B cell (primary cell): ENCODE measurements around the gene ATP8A1.

Source experiments
- CTCF ChIP-seq: fragments of 200-600 bp; IDR thresholded peaks from one replicate; pipeline ENCODE4 v1.8.0; 2022; ENCODE audit warnings: antibody characterized with exemption, mild to moderate bottlenecking
- EZH2 ChIP-seq: IDR thresholded peaks from 2 replicates; pipeline ENCODE4 v1.6.1; 2012; ENCODE audit warnings: borderline replicate concordance, low read depth, mild to moderate bottlenecking, moderate library complexity, low read length; ENCODE audit not compliant: insufficient read depth, poor library complexity, severe bottlenecking

DNA sequence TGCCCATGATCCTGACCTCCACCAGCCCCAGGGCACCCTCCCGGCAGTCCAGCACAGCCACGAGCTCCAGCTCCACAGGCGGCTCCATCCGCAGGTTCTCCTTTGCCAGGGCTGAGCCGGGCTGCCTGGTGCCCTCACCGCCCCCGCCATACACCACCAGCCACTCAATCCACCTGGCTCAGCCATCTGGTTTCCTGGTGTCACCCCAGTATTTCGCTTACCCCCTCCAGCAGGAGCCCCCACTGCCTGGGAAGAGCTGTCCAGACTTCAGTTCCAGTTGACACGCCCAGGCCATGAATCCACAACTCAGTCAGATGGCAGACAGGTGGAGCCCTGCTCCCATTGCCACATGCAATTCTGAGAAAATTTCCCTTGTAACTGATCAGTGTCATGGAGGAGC is 255.7 kb downstream of the ATP8A1 start:
- TF ChIP-seq CTCF (no peak), EZH2 (no peak)
